Astrocyte (in vitro differentiated cells and primary cell): ENCODE measurements around the gene CTBP1.

ENCODE experiments used
- CTCF ChIP-seq: IDR thresholded peaks from 2 replicates; pipeline ENCODE4 v1.5.1; 2011; ENCODE audit warnings: low read depth, mild to moderate bottlenecking, inconsistent platforms, low read length, moderate library complexity; ENCODE audit not compliant: insufficient read depth
- EZH2 ChIP-seq: IDR thresholded peaks from 2 replicates; pipeline ENCODE4 v1.6.1; 2012; ENCODE audit warnings: mild to moderate bottlenecking, low read length, inconsistent platforms; ENCODE audit not compliant: insufficient read depth

- no peak for TF ChIP-seq EZH2
- no peak for TF ChIP-seq CTCF
Measured at GRCh38 chr4:1234811-1235292, 14.1 kb downstream of the CTBP1 start.
